HG03432 (cell line): Measurements from ENCODE around the gene ZNF554.
"Not testable (repeated sequence)": the region's sequence is repeated elsewhere in the genome, so short reads cannot be mapped to it uniquely, and the experiment has no call there.

Experiments used
- ATAC-seq: cut with Tn5 transposase; IDR thresholded peaks from one replicate; pipeline ENCODE4 v1.9.1; 2021; ENCODE audit warnings: mild to moderate bottlenecking, moderate library complexity; ENCODE audit not compliant: unreplicated experiment

Gene ZNF554

DNA sequence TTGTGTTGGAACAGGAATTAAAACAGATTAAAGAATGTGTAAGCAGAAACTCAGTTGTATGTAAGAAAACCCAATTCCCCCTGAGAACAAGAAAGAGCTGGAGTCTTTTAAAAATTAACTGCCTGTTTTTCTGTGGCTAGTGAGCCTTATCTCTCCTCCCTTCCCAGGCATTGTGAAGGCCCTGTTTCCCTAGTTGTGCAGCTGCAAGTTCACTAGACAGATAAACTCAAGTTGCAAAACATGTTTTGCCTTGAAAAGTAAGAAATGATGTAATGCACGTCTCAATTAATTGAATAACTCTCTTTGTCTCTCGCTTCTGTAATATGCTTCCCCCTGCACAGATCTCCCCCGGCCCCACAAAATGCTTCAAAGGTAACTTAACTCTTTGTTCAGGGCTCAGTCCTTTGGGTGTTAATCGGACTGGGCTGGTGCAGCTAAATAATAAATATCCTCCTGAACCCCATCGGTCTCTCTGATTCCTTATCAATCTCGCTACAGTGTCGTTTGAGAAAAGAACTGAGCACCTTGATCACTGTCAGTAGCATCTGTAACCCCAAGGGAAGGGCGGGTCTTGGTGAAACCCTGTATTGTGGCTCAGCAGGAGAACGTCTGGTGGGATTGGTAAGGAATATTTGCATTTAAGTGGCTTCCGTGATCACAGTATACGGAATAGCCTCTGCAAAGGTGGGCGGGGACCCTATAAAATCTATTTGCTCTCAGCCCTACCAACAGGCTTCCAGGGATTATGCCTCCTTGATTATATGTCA lies 45.8 kb downstream of the ZNF554 start:
- no peak for ATAC-seq

DNA sequence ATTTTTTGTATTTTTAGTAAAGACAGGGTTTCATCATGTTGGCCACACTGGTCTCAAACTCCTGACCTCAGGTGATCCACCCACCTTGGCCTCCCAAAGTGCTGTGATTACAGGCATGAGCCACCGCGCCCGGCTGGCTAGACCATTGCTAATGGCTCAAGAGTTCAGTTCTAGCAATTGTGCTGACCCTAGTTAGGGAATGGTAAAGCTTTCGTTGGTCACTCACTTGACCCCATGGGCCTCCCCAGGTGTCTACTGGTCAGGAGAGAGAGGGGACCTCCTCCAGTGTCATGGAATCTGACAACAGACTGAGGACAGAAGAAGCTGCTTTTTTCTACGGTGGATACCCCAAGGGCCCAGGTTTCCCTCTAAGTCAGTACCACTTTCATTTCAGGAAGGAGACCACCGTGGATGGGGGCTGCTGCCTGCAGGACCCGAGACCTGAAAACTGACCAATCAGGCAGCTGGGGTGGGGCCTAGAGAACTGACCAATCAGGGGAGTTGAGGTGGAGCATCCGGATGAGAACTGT lies 46.9 kb downstream of the ZNF554 start:
- no peak for ATAC-seq

DNA sequence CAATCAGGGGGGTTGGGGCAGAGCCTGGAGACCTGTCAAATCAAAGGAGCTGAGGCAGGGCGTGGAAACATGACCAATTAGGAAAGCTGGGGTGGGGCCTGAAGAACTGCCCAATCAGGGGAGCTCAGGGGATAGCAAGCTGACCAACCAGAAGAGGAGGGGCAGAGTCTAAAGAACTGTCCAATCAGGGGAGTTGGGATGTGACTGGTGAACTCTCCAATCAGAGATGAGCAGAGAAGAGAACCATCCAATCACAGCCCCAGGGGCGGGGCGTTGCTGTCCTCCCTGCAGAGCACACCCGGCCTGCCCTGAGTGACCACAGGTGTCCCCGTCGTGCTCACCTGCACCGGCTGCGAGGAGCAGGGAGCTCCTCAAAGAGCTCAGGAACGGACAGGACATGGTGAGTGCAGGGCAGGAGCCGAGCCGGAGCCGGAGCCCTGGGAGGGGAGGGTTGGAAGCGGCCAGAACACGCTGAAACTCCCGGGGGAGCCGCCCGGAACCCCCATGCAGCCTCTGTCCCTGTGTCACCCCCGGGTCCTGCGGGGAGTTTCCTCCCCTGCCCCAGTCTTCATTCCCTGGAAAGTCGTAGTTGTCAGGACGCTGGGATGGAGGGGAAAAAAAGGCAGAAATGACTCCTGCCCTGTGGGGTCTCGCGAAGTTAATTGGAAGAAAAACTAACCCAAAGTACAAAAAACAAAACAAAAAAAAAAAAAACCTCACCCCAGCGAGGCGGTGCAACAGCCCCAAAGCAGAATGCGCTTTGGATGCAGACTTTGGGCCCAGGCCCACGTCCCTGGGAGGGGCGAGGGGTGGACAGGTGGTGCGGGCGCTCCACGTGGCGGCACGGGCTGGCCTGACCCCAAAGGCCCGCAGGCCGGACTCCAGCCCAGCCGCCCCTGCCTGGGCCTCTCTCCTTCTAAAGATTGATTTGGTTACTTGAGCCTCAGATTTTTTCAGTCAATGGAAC lies 47.6 kb downstream of the ZNF554 start, which contains the start of gene ZNF556:
Gene ZNF556, plus strand, starts transcription at position 311 of the 967 bp plus-strand sequence. Its CDS starts 87 bp downstream, at position 398.
- ATAC-seq: no peak

DNA sequence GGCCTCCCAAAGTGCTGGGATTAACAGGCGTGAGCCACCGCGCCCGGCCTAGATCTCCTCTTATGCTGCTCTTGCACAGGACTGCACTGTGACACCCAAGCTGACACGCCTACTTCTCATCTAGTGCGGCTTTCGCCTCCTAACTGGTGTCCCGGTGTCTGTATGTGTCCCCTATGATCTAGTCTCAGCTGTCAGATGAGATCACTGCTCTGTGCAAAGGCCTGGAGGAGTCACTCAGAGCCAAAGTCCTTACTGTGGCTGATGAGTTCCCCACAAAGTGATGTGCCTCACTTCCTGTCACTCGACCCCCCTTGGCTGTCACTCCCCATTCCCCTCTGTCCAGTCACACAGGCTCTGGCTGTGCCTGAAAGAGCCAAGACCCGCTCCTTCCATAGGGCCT lies 50.0 kb downstream of the ZNF554 start:
- no peak for ATAC-seq

DNA sequence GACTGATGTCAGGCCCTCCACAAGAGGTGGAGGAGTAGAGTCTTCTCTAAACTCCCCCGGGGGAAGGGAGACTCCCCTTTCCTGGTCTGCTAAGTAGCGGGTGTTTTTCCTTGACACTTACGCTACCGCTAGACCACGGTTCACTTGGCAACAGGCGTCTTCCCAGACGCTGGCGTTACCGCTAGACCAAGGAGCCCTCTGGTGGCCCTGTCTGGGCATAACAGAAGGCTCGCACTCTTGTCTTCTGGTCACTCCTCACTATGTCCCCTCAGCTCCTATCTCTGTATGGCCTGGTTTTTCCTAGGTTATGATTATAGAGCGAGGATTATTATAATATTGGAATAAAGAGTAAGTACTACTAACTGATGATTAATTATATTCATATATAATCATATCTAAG lies 52.5 kb downstream of the ZNF554 start:
- ATAC-seq: not testable (repeated sequence)

DNA sequence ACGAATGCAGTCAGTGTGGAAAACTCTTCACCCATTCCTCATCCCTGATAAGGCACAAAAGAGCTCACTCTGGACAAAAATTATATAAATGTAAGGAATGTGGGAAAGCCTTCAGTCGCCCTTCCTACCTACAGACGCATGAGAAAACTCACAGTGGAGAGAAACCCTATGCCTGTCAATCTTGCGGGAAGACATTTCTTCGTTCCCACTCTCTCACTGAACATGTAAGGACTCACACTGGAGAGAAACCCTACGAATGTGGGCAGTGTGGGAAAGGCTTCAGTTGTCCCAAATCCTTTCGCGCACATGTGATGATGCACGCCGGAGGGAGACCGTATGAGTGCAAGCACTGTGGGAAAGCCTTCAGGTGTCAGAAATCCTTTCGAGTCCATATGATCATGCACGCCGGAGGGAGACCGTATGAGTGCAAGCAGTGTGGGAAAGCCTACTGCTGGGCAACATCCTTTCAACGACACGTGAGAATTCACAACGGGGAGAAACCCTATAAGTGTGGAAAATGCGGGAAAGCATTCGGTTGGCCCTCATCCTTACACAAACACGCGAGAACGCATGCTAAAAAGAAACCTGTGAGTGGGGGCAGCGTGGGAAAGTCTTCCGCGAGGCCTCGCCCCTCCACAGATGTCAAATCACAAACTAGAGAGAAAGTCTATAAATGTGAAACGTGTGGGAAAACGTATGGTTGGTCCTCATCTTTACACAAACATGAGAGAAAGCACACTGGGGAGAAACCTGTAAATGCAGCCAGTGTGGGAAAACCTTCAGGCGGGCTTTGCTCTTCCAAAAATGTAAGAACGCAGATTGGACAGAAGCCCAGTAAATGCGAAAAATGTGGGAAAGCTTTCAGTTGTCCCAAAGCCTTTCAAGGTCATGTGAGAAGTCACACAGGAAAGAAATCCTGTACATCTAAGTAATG lies 58.0 kb downstream of the ZNF554 start:
- ATAC-seq: no peak

DNA sequence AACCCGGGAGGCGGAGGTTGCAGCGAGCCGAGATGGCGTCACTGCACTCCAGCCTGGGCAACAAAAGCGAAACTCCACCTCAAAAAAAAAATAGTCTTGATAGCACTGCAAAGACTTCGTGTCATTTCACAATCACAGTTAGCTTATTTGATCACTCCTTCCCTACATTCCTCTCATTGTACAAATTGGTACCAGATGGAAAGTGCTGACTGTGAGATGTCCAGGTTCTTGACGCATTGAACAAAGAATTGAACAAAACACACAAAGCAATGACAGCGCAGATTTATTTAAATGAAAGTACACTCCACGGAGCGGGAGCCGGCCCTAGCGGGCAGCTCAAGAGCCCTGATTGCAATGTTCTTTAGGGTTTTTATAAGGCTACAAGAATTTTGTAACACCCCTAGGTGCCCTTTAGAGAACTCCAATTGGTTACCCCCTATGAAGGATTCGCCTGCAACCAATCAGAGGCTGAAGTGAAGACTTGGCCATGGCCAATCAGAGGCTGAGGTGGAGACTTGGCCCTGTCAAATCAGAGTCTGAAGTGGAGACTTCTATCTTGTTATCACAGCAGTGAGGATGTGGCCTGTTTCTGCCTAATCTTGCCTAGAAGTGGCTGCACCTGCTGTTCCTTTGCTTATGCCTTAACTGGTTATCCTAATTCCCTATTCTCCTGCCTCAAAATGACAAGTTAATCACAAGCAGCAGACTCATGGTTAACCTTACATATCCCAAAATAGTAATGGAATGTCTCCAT lies 64.2 kb downstream of the ZNF554 start:
- no peak for ATAC-seq

DNA sequence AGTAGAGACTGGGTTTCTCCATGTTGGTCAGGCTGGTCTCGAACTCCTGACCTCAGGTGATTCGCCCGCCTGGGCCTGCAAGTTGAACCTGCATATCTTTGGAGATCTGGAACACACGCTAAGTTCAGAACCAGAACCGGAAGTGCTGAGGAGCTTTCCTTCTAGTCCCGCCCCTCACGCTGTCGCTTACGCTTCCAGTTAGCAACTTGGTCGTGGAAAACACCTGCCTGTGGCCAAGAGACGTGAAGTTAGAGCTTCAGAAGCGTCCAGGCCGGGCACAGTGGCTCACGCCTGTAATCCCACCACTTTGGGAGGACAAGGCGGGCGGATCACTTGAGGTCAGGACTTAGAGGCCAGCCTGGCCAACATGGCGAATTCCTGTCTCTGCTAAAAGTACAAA lies 66.1 kb downstream of the ZNF554 start:
- no peak for ATAC-seq
